ENCODE data around the gene CDS2.
A peak's percentile ranks its signal among the peaks of the same experiment; 100 is the strongest.

Gene CDS2

DNA sequence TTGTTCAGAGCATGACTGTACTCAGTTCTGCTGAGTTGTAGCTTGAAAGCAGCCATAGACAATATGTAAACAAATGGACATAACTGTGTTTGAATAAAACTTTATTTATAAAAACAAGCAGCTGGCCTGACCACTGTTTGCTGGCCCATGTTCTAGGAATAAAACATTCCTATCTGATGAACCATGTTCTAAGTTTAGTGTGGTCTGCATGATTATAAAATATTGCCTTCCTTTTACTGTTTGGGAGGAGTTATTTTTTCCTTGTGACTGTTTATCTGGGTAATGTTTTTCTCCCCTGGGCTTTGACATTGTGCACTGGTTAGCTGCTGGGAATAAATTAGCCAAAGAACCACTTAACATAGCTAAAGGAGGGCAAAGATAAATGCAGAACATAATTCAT is 55.1 kb downstream of the CDS2 start:
- no peak for DNase-seq (ENCODE audit: low read depth in 3 of 3)

DNA sequence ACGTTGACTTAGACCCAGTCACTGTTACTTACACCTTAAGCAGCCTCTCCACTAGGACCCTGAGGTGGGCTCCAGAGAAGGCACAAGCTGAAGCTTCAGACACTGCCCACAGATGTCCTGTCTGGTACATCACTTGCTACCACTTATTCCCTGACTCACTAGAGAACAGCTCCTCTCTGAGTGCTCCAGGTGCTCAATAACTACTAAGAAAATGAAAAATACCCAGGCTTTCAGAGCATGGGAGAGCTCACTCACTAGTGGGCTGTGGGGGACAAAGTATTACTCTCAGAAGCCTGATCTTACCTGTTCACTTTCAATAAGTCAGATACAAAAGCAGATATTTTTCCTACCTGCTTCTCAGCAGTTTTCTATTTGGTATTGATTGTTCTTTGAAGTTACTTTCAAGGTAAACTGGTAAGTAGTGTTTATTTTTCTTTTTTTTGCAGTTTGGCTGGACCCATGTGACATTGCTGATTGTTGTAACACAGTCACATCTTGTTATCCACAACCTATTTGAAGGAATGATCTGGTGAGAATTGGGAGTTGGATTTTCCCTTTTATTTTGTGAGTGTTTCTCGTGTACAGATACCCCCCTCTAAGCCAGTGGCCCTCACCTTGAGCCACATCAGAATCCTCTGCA is 55.9 kb downstream of the CDS2 start:
- DNase-seq (ENCODE audit: low read depth in 3 of 3): no peak

DNA sequence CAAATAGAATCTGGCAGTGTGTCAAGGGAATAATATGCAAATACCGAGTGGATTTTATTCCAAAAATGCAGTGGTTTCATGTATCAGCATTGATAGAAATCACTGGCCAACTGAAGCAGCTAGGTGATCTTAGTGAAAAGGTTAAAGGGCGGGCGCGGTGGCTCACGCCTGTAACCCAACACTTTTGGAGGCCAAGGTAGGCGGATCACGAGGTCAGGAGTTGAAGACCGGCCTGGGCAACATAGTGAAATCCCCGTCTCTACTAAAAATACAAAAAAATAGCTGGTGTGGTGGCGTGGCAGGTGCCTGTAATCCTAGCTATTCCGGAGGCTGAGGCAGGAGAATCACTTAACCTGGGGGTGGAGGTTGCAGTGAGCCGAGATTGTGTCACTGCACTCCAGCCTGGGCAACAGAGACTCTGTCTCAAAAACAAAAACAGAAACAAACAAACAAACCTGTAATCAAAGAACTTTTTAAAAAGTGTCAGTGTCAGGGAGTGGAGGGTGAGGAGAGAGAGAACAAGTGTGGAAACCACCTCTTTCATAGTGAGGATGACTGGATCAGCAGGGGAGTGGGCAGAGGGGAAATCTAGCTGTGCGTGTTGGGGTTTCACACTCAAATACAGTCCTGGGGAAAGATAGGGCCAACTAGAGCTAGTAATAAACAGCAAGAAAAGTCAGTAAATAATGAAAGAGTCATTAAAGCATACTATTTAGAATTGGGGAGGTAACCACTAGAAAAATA is 57.1 kb downstream of the CDS2 start:
- no peak for DNase-seq (ENCODE audit: low read depth in 3 of 3)

DNA sequence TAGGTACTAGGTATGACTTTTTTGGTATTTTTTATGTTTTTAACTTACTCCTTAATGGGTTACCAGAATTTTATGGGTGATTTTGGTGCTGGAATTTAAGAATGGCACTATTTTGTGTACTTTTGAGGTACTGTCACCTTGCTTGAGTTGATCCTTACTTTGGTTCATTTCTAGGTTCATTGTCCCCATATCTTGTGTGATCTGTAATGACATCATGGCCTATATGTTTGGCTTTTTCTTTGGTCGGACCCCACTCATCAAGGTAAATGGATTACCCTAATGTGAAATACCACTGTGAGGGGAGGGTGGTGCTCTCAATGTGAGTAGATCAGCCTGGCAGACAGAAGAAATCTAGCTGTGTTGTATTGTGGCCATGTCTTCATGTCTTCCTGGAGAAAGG is 57.9 kb downstream of the CDS2 start:
- no peak for DNase-seq (ENCODE audit: low read depth in 3 of 3)

DNA sequence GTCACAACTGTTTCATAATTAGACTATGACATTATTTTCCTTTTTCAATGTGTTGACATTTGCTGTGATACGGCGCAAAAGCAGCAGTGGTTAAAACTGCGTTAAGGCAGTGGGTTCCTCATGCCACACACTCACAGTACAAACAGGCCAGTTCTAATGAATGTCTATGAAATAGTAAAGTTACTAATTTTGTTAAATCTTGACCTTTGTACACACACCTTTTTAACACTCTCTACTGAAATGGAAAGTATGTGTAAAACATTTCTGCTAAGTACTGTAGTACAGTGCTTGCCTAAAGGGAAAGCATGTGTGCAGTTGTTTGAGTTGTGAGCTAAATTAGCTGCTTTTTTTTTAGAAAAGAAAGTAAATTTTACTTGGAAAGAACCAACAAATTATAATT is 60.3 kb downstream of the CDS2 start:
- no peak for DNase-seq (ENCODE audit: low read depth in 3 of 3)

DNA sequence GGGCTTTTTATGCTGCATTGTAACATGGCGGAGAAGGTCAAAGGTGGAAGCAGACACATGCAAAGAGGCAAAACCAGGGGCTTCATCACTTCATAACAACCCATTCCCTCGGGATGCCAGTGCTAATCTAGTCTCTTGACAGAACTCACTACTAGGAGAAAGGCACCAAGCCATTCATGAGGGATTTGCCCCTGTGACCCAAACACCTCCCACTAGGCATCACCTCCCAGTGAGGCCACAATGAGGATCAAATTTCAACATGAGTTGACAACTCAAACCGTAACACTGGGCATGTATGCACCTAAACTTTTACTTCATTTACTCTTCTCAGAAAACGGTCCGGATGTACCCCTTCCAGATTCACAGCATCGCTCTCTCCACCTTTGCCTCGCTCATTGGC is 61.9 kb downstream of the CDS2 start:
- no peak for DNase-seq (ENCODE audit: low read depth in 3 of 3)

DNA sequence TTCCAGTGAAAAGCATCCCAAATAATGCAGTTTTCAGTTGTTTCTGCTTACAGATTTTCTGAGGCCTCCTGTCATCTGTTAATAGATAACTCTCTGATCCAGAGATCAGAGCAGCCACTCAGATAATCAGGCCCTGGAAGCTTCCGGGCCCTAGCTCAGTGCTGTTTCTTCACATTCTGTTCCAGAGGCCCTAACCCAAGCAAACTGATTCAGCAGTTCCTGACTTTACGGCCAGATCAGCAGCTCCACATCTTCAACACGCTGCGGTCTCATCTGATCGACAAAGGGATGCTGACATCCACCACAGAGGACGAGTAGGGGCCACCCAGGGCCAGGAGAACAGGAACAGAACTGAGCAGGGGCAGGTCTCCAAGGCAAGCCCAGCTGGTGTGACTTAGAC is 63.1 kb downstream of the CDS2 start:
- no peak for DNase-seq (ENCODE audit: low read depth in 3 of 3)

DNA sequence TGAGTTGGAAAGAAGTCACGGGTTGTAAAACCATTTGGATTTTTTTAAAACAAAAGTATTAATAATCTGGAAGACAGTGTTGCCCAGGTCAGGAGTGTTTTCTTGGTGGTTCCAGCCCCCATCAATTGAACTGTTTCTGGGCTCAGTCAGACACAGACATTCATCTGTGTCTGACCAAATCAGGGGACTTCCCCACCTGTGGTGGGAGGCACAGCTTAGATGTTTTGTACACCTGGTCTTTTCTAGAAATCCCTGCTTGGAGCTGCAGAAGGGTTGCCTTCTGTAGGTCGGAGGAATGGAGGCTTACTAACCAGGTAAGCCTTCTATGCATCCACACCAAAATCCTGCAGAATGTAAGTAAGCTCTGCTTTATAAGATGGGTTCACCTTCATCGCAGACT is 63.6 kb downstream of the CDS2 start:
- no peak for DNase-seq (ENCODE audit: low read depth in 3 of 3)

DNA sequence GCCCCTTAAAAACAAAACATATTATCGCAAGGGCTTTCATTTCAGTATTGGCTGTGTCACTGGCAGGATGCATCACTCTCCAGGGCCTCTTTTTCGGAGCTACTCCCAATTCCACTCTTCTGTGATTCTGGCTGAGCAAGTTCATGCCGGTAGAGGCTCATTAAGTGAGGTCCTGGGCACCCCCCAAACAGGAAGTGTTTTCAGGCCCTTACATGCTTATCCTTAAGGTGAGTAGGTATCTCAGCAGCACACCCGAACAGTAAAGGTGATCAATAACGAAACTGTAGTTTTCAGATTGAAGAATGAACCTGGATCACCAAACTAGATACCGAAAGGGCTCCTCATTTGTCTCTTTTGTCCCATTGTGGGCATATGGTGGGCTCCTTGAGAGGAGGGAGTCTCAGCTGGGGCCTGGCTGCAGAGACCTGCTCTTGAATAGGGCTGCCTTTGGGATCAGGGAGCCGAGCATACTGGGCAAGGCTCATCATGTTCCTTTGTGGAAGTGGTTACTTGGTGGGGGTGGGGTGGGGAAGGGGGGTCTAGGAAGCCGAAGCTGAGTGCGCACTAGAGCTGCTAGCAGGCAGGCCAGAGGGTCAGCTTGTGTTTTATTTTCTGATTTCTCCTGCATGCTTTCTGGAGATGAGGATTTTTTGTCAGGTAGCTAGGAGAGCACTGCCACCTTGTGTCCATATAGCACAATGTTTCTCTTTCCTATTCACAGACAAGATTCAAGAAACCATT is 65.2 kb downstream of the CDS2 start:
- DNase-seq (ENCODE audit: low read depth in 3 of 3): peak in 1 of 3 experiments; percentile 18

DNA sequence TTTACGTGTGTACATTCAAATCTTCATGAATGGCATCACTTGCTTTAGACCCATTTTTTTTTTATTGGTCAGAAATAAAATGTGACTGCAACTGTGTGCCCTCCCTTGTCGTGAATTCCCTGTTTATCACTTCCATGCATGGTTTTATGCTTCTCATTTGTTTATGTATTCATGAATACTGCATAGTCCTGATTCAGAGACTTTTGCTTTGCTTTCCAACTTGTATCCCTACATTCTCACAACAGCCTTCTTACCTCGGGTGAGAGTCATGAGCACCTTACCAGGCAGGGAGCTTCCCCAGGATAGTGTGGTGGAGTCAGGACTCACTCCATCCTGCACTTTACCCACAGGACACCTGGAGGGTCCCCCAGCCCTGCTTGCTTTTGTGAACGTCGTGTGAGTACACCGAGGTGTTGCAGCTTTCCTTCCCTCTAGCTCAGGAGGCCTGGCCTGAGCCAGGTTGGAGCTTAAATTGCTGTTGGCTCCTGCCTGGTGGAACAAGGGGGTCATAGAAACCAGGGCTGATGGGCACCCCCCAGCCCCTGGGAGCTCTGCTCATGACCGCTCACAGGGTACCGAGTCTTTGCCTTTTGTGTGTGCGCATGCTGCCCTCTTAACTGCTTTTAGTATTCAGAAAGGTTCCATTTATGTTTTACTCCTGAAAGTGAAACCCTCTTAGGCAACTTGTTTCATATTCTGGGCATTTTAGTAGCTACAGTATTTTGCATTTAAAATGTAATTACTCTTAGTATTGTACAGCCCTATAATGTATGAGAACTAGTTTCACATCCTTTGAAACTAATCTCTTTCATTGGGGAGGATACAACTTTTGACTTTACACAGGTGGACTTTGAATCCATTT is 66.0 kb downstream of the CDS2 start:
- no peak for DNase-seq (ENCODE audit: low read depth in 3 of 3)

DNA sequence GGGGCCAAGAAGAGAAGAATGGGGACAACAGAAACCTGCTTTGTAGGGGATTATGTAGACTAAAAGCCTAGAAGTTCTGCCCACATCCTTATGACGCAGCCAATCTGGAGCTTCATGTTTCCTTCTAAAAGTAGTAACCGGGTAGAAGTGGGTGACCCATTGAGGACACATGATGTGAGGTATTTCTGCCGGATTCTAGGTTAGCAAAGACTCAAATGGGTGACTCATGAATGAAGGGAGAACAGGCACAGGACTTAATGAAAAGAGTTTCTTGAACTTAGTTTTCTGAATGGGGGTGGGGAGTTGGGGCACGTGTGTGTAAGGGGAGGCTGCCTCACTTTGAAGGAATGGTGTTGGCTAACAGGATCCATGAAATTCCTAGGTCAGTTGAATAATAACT is 68.8 kb downstream of the CDS2 start:
- no peak for DNase-seq (ENCODE audit: low read depth in 3 of 3)

DNA sequence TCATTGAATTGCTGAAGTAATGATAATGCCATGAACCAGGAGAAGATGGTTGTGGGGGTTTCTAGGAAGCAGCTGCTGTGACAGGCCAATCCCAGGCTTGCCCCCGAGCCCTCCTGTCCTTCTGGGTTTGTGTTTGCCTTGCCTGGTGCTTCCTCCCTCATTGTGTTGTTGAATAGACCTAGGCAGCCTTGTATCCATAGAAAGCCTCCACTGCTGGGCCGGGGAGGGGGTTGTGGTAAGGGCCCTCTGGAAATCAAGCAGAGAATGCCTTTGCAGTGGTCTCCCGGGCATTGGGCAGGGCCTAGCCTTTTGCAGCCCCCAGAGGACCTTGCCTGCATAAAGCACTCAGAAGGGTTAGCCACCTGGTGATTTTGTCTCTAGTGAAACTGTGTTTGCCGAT is 69.3 kb downstream of the CDS2 start:
- no peak for DNase-seq (ENCODE audit: low read depth in 3 of 3)

DNA sequence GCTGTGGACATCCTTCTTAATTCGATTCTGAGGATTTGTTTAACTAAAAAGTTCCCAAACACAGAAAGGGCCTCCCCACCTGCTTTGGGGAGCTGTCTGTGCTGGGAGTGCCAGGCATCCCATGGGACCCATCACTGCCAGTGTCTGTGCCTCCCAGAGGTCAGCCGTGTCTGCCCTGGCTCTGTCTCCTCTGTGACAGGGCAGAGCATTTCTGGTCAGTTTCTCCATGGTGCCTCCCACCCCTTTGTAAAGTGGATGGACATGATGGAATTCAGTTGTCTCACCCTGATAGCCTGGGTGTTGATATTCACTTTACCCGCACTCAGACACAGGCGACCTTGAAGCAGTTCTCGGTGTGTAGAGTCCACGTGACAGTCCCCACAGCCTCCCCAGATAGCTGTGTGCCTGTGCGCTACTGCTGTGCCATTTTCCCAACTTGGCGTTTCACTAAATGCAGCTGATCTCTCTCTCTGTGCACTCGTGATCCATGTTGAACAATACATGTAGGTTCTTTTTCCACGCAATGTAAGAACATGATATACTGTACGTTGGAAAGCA is 70.5 kb downstream of the CDS2 start:
- DNase-seq (ENCODE audit: low read depth in 3 of 3): no peak

DNA sequence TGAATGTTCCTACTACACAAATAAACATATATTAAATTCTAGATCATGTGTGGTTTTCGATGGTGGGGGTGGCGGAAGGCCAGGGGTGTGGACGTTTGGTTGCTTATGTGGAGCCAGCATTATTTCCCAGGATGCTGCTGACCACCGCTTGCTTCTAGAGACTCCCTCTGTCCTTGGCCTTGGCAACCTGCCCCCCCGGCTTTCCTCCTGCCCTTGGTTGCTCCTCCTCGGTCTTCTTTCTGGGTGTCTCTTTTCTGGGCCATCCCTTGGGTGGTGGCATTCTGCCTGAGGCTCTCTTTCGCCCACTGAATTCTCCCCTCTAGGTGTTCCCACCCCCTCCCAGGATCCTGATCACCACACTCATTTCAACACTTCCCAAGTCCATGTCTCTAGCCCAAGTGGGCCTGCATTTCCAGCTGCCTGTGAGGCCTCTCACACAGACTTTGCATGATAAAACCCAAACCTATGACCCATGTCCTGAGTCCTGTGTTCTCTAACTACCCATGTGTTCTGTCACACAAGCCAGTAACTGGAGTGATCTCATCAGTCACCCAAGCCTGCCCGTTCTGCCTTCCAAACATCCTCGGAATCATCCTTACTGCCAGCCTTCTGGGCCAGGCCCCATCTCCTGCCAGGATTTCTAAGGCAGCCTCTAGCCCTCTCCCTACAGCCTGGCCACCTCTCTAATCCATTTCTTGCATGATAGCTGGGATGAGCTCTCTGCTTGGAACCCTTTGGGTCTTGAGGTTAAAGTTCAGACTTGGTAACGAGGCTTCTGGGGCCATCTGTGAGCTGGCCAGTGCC is 71.2 kb downstream of the CDS2 start:
- no peak for DNase-seq (ENCODE audit: low read depth in 3 of 3)

DNA sequence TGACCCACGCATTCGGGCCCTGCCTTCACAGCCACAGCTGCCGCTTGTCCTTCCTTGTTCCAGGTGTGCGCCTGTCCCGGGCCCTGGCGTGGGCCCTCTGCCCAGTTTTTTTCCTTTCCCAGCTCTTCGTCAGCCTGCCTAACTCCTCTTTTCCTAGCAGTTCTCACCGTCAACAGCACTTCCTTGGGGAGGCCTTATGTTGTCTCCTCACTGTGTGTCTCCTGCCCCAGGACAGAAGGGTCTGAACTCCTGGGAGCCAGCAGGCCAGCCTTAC is 71.8 kb downstream of the CDS2 start:
- DNase-seq (ENCODE audit: low read depth in 3 of 3): no peak

DNA sequence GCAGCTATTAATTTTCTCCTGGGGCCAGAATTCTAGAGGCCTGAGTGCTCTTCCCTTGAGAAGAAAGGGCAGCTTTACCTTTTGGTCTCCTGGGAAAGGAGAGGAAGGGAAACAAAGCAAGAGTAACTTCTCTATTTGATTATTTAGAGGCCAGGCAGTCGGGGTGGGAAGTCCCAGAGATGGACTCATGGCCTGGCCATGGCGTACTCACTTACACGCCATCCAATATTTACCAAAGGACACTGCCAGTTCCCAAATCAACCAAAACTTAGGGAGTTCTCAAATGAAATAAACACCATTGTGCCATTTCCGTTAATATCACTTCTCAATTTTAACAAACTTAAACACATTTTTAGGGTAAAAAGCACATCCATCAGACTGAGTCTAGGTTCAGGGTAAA is 76.6 kb downstream of the CDS2 start:
- DNase-seq (ENCODE audit: low read depth in 3 of 3): no peak

DNA sequence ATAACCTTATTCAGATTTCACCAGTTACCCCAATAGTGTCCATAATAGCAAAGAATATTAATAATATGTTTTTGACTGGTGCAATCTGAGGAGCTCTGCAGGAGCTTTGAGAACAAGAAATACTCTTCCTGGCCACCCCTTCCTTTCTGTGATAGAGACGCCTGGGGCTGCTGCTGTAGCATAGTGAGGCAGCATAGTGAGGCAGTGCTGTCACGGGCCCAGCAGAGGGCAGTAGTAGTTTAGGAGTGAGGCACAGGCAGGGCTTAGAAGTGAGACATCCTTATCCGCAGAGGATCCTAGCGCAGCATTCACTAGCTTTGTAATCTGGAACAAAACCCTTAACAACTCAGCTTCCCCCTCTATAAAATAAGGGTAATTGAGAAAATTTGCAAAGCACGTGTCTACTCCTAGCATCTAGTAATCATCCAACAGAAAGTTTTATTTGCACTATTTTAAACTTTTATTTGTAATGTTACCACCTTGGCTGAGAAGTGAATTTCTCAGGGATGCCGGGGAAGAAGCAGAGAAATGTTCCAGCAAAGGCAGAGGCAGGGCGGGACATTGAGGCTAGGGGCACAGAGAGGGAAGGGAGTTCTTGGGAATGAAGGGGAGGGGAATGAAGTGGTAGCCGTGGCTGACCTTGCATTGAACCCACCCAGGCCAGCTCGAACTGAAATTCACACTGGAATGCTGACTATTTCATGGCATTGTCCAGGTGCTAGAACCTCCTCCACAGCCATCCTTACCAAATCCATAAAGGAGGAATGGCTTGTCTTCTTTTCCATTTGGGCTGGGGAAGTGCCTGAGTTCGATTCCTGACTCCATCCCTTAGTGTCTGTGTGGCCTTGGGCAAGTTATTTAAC is 78.8 kb downstream of the CDS2 start:
- peak; percentile 23 to 51 (median 45) for DNase-seq (ENCODE audit: low read depth in 3 of 3)

DNA sequence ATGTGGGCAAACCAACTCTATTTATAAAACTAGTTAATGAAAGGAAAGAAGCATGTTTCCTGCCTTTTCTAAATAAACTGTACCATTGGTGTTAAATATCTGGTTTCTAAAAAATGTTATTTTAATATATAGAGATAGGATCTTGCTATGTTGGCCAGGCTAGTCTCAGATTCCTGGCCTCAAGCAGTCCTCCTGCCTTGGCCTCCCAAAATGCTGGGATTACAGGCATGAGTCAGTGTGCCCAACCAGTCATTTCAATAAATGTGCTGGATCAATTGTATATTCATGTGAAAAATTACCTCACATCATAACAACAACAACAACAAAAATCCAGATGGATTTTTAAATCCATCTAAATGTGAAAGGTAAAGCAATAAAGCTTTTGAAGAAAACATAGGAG is 80.3 kb downstream of the CDS2 start:
- DNase-seq (ENCODE audit: low read depth in 3 of 3): no peak

DNA sequence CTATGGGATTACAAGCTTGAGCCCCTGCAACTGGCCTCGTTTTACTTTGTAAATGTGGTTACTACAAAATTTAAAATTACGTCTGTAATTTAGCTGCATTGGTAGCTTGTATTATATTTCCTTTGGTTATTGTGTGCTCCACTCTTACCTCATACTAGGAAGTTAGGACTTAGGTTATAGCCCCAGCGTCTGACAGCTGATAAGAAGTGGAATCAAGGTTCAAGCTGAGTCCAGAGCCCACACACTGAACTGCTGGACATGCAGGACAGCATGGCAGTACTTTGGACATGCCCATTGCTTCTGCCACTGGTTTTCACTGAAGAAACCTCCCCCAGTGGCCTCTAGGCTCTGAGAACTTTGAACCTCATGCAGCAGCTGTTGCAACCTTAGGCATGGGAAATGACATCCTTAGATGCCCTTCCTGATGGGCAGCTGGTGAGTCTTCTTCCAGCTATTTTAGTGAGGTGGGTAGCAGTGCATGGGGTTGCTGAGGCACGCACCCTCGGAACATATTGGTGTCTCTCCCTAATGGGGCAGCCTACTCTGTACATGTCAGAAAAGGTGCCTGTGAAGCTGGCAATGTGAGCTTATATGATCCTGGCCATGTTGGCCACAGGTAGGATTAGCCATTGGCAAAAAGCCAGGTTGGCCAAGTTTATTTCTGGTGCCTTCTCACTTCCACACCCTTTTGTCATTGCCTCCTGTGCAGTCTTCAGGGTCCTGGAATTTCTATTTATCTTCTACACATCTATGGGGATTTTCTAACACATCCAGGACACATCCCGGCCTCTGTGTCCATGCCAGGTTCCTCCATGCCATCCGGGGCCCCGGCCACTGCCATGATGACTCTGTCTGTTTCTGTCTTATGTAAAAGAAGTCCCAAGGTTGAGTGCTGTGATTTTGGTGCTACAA is 85.3 kb downstream of the CDS2 start:
- no peak for DNase-seq (ENCODE audit: low read depth in 3 of 3)
